Lower leg skin (tissue), 3 donors: ENCODE results near the gene FNIP2.

Experiments
- POLR2A ChIP-seq, 2 donors: fragments of 450-650 bp; IDR thresholded peaks; one replicate each; pipeline ENCODE4 v1.6.1; 2016 to 2017; ENCODE audit warnings: antibody characterized with exemption in 2 of 2, mild to moderate bottlenecking in 1 of 2, moderate library complexity in 1 of 2
- TF ChIP-seq, protein P1 (sequence below), 3 donors: fragments of 450-650 bp; IDR thresholded peaks; one replicate each; pipeline ENCODE4 v1.5.1; 2016; ENCODE audit warnings: antibody characterized with exemption in 3 of 3, mild to moderate bottlenecking in 3 of 3, moderate library complexity in 2 of 3

DNA sequence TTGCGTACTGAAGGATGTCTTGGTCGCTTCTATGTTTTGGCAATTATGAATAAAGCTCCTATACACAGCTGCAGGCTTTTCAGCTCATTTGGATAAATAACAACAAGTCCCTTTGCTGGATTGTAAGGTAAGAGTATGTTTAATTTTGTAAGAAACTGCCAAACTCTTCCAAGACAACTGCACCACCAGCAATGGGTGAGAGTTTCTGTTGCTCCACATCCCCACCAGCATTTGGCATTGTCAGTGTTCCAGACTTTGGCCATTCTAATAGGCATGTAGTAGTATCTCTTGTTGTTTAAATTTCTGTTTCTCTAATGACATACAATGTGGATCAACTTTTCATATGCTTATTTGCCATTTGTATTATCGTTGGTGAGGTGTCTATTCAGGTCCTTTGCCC is 44.3 kb downstream of the FNIP2 start:
- no peak for TF ChIP-seq POLR2A (IDR thresholded peaks at IDR 0.05)
- TF ChIP-seq, protein P1, sequence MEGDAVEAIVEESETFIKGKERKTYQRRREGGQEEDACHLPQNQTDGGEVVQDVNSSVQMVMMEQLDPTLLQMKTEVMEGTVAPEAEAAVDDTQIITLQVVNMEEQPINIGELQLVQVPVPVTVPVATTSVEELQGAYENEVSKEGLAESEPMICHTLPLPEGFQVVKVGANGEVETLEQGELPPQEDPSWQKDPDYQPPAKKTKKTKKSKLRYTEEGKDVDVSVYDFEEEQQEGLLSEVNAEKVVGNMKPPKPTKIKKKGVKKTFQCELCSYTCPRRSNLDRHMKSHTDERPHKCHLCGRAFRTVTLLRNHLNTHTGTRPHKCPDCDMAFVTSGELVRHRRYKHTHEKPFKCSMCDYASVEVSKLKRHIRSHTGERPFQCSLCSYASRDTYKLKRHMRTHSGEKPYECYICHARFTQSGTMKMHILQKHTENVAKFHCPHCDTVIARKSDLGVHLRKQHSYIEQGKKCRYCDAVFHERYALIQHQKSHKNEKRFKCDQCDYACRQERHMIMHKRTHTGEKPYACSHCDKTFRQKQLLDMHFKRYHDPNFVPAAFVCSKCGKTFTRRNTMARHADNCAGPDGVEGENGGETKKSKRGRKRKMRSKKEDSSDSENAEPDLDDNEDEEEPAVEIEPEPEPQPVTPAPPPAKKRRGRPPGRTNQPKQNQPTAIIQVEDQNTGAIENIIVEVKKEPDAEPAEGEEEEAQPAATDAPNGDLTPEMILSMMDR (IDR thresholded peaks at IDR 0.05) = no peak
